Activated CD4-positive, alpha-beta T cell treated with anti-CD3 and anti-CD28 coated beads, Interleukin-2, amount 10 ng/mL, durations not matched to agents 7 days and 5 days (primary cell): ENCODE measurements around the gene FBXO9. TPM values are rescaled to one million over a fixed set of nuclear protein-coding genes. Genes with fewer than 3 reads are reported as not detected.

Source experiments
- CTCF ChIA-PET: fragments of 350-600 bp; sonication (Branson Sonifier 250); formaldehyde crosslinking; loops from one replicate; lab custom pipeline; 2021; ENCODE audit warnings: antibody characterized with exemption; lab: Charles Lee
- POLR2A ChIA-PET: fragments of 350-600 bp; sonication (Branson Sonifier 250); formaldehyde crosslinking; loops from one replicate; lab custom pipeline; 2021; ENCODE audit warnings: antibody characterized with exemption; lab: Charles Lee
- DNase-seq: peaks from one replicate; pipeline ENCODE4 v3.0.0-alpha.2; 2020
- H3K27ac Mint-ChIP-seq: one replicate; pipeline ENCODE4 v1.8.0; 2021; ENCODE audit warnings: mild to moderate bottlenecking, moderate library complexity, mixed read lengths
- H3K27me3 Mint-ChIP-seq: one replicate; pipeline ENCODE4 v1.8.0; 2021; ENCODE audit warnings: mixed read lengths
- H3K36me3 Mint-ChIP-seq: one replicate; pipeline ENCODE4 v1.8.0; 2021; ENCODE audit warnings: low read depth, mixed read lengths
- H3K4me1 Mint-ChIP-seq: one replicate; pipeline ENCODE4 v1.8.0; 2021; ENCODE audit warnings: mixed read lengths
- H3K4me3 Mint-ChIP-seq: one replicate; pipeline ENCODE4 v1.8.0; 2021; ENCODE audit warnings: mild to moderate bottlenecking, moderate library complexity, mixed read lengths
- H3K9me3 Mint-ChIP-seq: one replicate; pipeline ENCODE4 v1.8.0; 2021; ENCODE audit warnings: mixed read lengths
- total RNA-seq, 2 experiments: library from RNA; stranded (reverse); gene quantifications; one replicate each; pipeline ENCODE4 v1.2.3, GENCODE V29; 2021

FBXO9 gene
- total RNA-seq, 2 experiments from 2014 or later, result 72.9 to 88.1 TPM

- H3K4me3 Mint-ChIP-seq, result no peak overlapping the region
- DNase-seq, result no peak
- H3K27me3 Mint-ChIP-seq, result no peaks in the 10 kb centered on the region
- ChIA-PET POLR2A (no interaction called here), CTCF (interaction anchor here (1.2 kb wide), 1 partner anchor 50 kb away, joined by 3 read pairs; no protein-coding TSS in a partner anchor)
- H3K4me1 Mint-ChIP-seq, result peaks cover 39% of the 10 kb centered on the region
- peaks cover 7% of the 10 kb centered on the region for H3K36me3 Mint-ChIP-seq
- H3K27ac Mint-ChIP-seq, result no peak overlapping the region
- H3K9me3 Mint-ChIP-seq, result no peaks in the 10 kb centered on the region
These were observed 2.7 kb downstream of the FBXO9 start for GRCh38 chr6:53067849-53068361.

- no peaks in the 10 kb centered on the region for H3K9me3 Mint-ChIP-seq
- H3K36me3 Mint-ChIP-seq, result peaks cover 16% of the 10 kb centered on the region
- H3K27ac Mint-ChIP-seq, result no peak overlapping the region
- DNase-seq, result no peak
- H3K4me1 Mint-ChIP-seq, result peaks cover 32% of the 10 kb centered on the region
- CTCF ChIA-PET, result no interaction called here
- no peak overlapping the region for H3K4me3 Mint-ChIP-seq
- POLR2A ChIA-PET, result no interaction called here
- H3K27me3 Mint-ChIP-seq, result no peaks in the 10 kb centered on the region
These were observed 4.2 kb downstream of the FBXO9 start for GRCh38 chr6:53069427-53069826.

GRCh38 chr6:53070806-53071205 is 5.6 kb downstream of the FBXO9 start:
- no peaks in the 10 kb centered on the region for H3K9me3 Mint-ChIP-seq
- no peak overlapping the region for H3K27ac Mint-ChIP-seq
- peaks cover 20% of the 10 kb centered on the region for H3K36me3 Mint-ChIP-seq
- no peaks in the 10 kb centered on the region for H3K27me3 Mint-ChIP-seq
- DNase-seq, result no peak
- ChIA-PET POLR2A (no interaction called here), CTCF (no interaction called here)
- peaks cover 30% of the 10 kb centered on the region for H3K4me1 Mint-ChIP-seq
- no peak overlapping the region for H3K4me3 Mint-ChIP-seq

- no peaks in the 10 kb centered on the region for H3K9me3 Mint-ChIP-seq
- peaks cover 28% of the 10 kb centered on the region for H3K36me3 Mint-ChIP-seq
- POLR2A ChIA-PET, result no interaction called here
- H3K4me1 Mint-ChIP-seq, result peaks cover 8% of the 10 kb centered on the region
- CTCF ChIA-PET, result no interaction called here
- DNase-seq, result no peak
- no peaks in the 10 kb centered on the region for H3K27me3 Mint-ChIP-seq
- no peak overlapping the region for H3K27ac Mint-ChIP-seq
- H3K4me3 Mint-ChIP-seq, result no peak overlapping the region
These were observed 9.1 kb downstream of the FBXO9 start for GRCh38 chr6:53074347-53074746.

GRCh38 chr6:53080813-53081212 is 15.6 kb downstream of the FBXO9 start:
- Mint-ChIP-seq H3K4me1 (no peaks in the 10 kb centered on the region), H3K36me3 (peaks cover 38% of the 10 kb centered on the region), H3K9me3 (no peaks in the 10 kb centered on the region), H3K27me3 (no peaks in the 10 kb centered on the region), H3K27ac (no peak overlapping the region), H3K4me3 (no peak overlapping the region)
- CTCF ChIA-PET, result no interaction called here
- no peak for DNase-seq
- POLR2A ChIA-PET, result interaction anchor here (0.6 kb wide), 1 partner anchor 618 kb away, joined by 3 read pairs; no protein-coding TSS in a partner anchor

- Mint-ChIP-seq H3K36me3 (peaks cover 39% of the 10 kb centered on the region), H3K4me1 (no peaks in the 10 kb centered on the region), H3K9me3 (no peaks in the 10 kb centered on the region), H3K27ac (no peak overlapping the region), H3K27me3 (no peaks in the 10 kb centered on the region), H3K4me3 (no peak overlapping the region)
- CTCF ChIA-PET, result no interaction called here
- POLR2A ChIA-PET, result no interaction called here
- DNase-seq, result no peak
These were observed 21.1 kb downstream of the FBXO9 start for GRCh38 chr6:53086302-53086701.

- no peak overlapping the region for H3K4me3 Mint-ChIP-seq
- H3K36me3 Mint-ChIP-seq, result peaks cover 39% of the 10 kb centered on the region
- H3K9me3 Mint-ChIP-seq, result no peaks in the 10 kb centered on the region
- ChIA-PET POLR2A (no interaction called here), CTCF (no interaction called here)
- no peak overlapping the region for H3K27ac Mint-ChIP-seq
- peaks cover 5% of the 10 kb centered on the region for H3K4me1 Mint-ChIP-seq
- no peaks in the 10 kb centered on the region for H3K27me3 Mint-ChIP-seq
- DNase-seq, result no peak
These were observed 24.7 kb downstream of the FBXO9 start for GRCh38 chr6:53089948-53090347.

- ChIA-PET POLR2A (interaction anchor here (0.5 to 0.6 kb wide), 2 partner anchors 69 to 333 kb away, joined by 3 to 4 read pairs; no protein-coding TSS in a partner anchor), CTCF (interaction anchor here (0.6 kb wide), 1 partner anchor 502 kb away, joined by 3 read pairs; no protein-coding TSS in a partner anchor)
- H3K36me3 Mint-ChIP-seq, result peaks cover 44% of the 10 kb centered on the region
- no peak for DNase-seq
- H3K27ac Mint-ChIP-seq, result no peak overlapping the region
- peaks cover 5% of the 10 kb centered on the region for H3K4me1 Mint-ChIP-seq
- H3K27me3 Mint-ChIP-seq, result no peaks in the 10 kb centered on the region
- H3K9me3 Mint-ChIP-seq, result no peaks in the 10 kb centered on the region
- H3K4me3 Mint-ChIP-seq, result no peak overlapping the region
These were observed 25.4 kb downstream of the FBXO9 start for GRCh38 chr6:53090576-53090975.

- ChIA-PET POLR2A (no interaction called here), CTCF (no interaction called here)
- no peaks in the 10 kb centered on the region for H3K27me3 Mint-ChIP-seq
- H3K4me1 Mint-ChIP-seq, result peaks cover 5% of the 10 kb centered on the region
- no peak overlapping the region for H3K27ac Mint-ChIP-seq
- no peak for DNase-seq
- no peak overlapping the region for H3K4me3 Mint-ChIP-seq
- no peaks in the 10 kb centered on the region for H3K9me3 Mint-ChIP-seq
- peaks cover 52% of the 10 kb centered on the region for H3K36me3 Mint-ChIP-seq
These were observed 30.1 kb downstream of the FBXO9 start for GRCh38 chr6:53095270-53095669.

- Mint-ChIP-seq H3K4me1 (peaks cover 5% of the 10 kb centered on the region), H3K36me3 (peaks cover 52% of the 10 kb centered on the region), H3K27me3 (no peaks in the 10 kb centered on the region), H3K27ac (no peak overlapping the region), H3K9me3 (no peaks in the 10 kb centered on the region), H3K4me3 (no peak overlapping the region)
- ChIA-PET CTCF (interaction anchor here (0.7 to 1.5 kb wide), 2 partner anchors 11 to 497 kb away, joined by 3 to 4 read pairs; no protein-coding TSS in a partner anchor), POLR2A (no interaction called here)
- DNase-seq, result no peak
These were observed 30.5 kb downstream of the FBXO9 start for GRCh38 chr6:53095716-53096115.

- no peak for DNase-seq
- ChIA-PET CTCF (no interaction called here), POLR2A (no interaction called here)
- Mint-ChIP-seq H3K36me3 (peaks cover 37% of the 10 kb centered on the region), H3K4me3 (no peak overlapping the region), H3K4me1 (no peaks in the 10 kb centered on the region), H3K27me3 (no peaks in the 10 kb centered on the region), H3K27ac (no peak overlapping the region), H3K9me3 (no peaks in the 10 kb centered on the region)
These were observed 35.4 kb downstream of the FBXO9 start for GRCh38 chr6:53100561-53100960.

GRCh38 chr6:53101006-53101405 is 35.8 kb downstream of the FBXO9 start:
- Mint-ChIP-seq H3K27ac (no peak overlapping the region), H3K9me3 (no peaks in the 10 kb centered on the region), H3K36me3 (peaks cover 33% of the 10 kb centered on the region), H3K27me3 (no peaks in the 10 kb centered on the region), H3K4me3 (no peak overlapping the region), H3K4me1 (no peaks in the 10 kb centered on the region)
- POLR2A ChIA-PET, result no interaction called here
- no peak for DNase-seq
- CTCF ChIA-PET, result no interaction called here

- POLR2A ChIA-PET, result no interaction called here
- no peak for DNase-seq
- no peak overlapping the region for H3K4me3 Mint-ChIP-seq
- no peaks in the 10 kb centered on the region for H3K9me3 Mint-ChIP-seq
- no peak overlapping the region for H3K27ac Mint-ChIP-seq
- CTCF ChIA-PET, result interaction anchor here (0.9 kb wide), 1 partner anchor 376 kb away, joined by 6 read pairs; no protein-coding TSS in a partner anchor
- H3K36me3 Mint-ChIP-seq, result peaks cover 12% of the 10 kb centered on the region
- no peaks in the 10 kb centered on the region for H3K27me3 Mint-ChIP-seq
- no peaks in the 10 kb centered on the region for H3K4me1 Mint-ChIP-seq
These were observed 38.9 kb downstream of the FBXO9 start for GRCh38 chr6:53103993-53104675.
